Uterus (tissue), 2 donors: ENCODE measurements around the gene GAS1.

ENCODE experiments used
- POLR2A ChIP-seq, 2 donors: fragments of 450-650 bp; IDR thresholded peaks; one replicate each; pipeline ENCODE4 v1.6.1; 2016; ENCODE audit warnings: antibody characterized with exemption in 2 of 2, mild to moderate bottlenecking in 1 of 2, moderate library complexity in 1 of 2
- TF ChIP-seq, protein P1 (sequence below), 4 experiments: fragments of 200-600 bp in 2 of 4; fragments of 450-650 bp in 2 of 4; sonication (generic) in 2 of 4; IDR thresholded peaks; one replicate each; pipeline ENCODE4 v1.5.1; 2016 to 2019; ENCODE audit warnings: antibody characterized with exemption in 4 of 4, mild to moderate bottlenecking in 2 of 4, moderate library complexity in 1 of 4

DNA sequence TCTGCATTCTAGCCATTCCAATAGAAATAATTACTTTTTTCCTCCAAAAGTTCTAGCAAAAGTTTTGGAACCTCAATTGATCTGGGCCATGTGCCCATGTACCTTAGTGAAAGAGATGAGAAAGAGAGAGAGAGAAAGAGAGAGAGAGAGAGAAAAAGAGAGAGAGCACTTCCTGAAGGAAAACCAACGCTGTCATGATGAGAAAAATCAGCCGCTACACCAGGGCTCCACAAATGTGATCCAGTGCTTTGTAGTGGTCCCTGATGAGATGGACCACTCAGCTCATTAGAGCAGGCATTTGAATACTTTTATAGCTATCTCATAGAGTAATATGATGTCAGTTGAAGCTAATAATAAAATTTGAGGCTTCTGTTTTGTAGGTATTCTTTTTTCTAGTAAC lies 7.7 kb upstream of the GAS1 start:
- TF ChIP-seq, protein P1, sequence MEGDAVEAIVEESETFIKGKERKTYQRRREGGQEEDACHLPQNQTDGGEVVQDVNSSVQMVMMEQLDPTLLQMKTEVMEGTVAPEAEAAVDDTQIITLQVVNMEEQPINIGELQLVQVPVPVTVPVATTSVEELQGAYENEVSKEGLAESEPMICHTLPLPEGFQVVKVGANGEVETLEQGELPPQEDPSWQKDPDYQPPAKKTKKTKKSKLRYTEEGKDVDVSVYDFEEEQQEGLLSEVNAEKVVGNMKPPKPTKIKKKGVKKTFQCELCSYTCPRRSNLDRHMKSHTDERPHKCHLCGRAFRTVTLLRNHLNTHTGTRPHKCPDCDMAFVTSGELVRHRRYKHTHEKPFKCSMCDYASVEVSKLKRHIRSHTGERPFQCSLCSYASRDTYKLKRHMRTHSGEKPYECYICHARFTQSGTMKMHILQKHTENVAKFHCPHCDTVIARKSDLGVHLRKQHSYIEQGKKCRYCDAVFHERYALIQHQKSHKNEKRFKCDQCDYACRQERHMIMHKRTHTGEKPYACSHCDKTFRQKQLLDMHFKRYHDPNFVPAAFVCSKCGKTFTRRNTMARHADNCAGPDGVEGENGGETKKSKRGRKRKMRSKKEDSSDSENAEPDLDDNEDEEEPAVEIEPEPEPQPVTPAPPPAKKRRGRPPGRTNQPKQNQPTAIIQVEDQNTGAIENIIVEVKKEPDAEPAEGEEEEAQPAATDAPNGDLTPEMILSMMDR (IDR thresholded peaks at IDR 0.05) = no peak
- TF ChIP-seq POLR2A (IDR thresholded peaks at IDR 0.05) = no peak
